ENCODE measurements around the gene PINK1. TPM values are rescaled to one million over a fixed set of nuclear protein-coding genes. Genes with fewer than 3 reads are reported as not detected.

PINK1 gene
- total and polyA plus RNA-seq, 4 donors: 37.5 to 45.4 (median 40.8) TPM

- no peak for TF ChIP-seq CTCF (IDR thresholded peaks at IDR 0.05; ENCODE audit: control extremely low read depth, extremely low read depth)
- H3K4me1 ChIP-seq (ENCODE audit: control insufficient read depth in 5 of 5, insufficient read depth in 5 of 5, low read length in 5 of 5): peaks cover 0 to under 1% (median 0%) of the 10 kb centered on the region in 5 donors
- 89 to 92% methylated on average over 1 of the region's 1 CpG for WGBS, 2 donors
- DNase-seq (no peak), ATAC-seq (ENCODE audit: insufficient read depth, low FRiP score) (no peak)
- no peaks in the 10 kb centered on the region for H3K9me3 ChIP-seq (ENCODE audit: control insufficient read depth in 4 of 4, insufficient read depth in 3 of 4, low read length in 3 of 4)
- no peak overlapping the region for H3K27ac ChIP-seq (ENCODE audit: low read depth in 1 of 2, low read length in 1 of 2)
- H3K36me3 ChIP-seq (ENCODE audit: control insufficient read depth in 4 of 4, insufficient read depth in 4 of 4, low read length in 4 of 4): no peaks in the 10 kb centered on the region
- no peaks in the 10 kb centered on the region for H3K27me3 ChIP-seq (ENCODE audit: control insufficient read depth in 3 of 3, insufficient read depth in 3 of 3, low read length in 2 of 3)
- H3K9ac ChIP-seq (ENCODE audit: insufficient read depth in 1 of 2, low read length in 2 of 2): no peak overlapping the region
- no peak overlapping the region for H3K4me3 ChIP-seq
These were observed 58.6 kb downstream of the PINK1 start for GRCh38 chr1:20691872-20692271.

GRCh38 chr1:20693623-20694022 lies 60.4 kb downstream of the PINK1 start:
- Histone ChIP-seq H3K9ac (ENCODE audit: insufficient read depth in 1 of 2, low read length in 2 of 2) (no peak overlapping the region), H3K4me3 (no peak overlapping the region), H3K27ac (ENCODE audit: low read depth in 1 of 2, low read length in 1 of 2) (no peak overlapping the region), H3K27me3 (ENCODE audit: control insufficient read depth in 3 of 3, insufficient read depth in 3 of 3, low read length in 2 of 3) (no peaks in the 10 kb centered on the region), H3K9me3 (ENCODE audit: control insufficient read depth in 4 of 4, insufficient read depth in 3 of 4, low read length in 3 of 4) (no peaks in the 10 kb centered on the region), H3K36me3 (ENCODE audit: control insufficient read depth in 4 of 4, insufficient read depth in 4 of 4, low read length in 4 of 4) (no peaks in the 10 kb centered on the region), H3K4me1 (ENCODE audit: control insufficient read depth in 5 of 5, insufficient read depth in 5 of 5, low read length in 5 of 5) (peaks cover 0 to 3% (median 0%) of the 10 kb centered on the region in 5 donors)
- TF ChIP-seq CTCF (IDR thresholded peaks at IDR 0.05; ENCODE audit: control extremely low read depth, extremely low read depth): no peak
- DNase-seq (no peak), ATAC-seq (ENCODE audit: insufficient read depth, low FRiP score) (no peak)
- 80 to 91% methylated on average over 2 of the region's 2 CpGs for WGBS, 2 donors

- Histone ChIP-seq H3K27me3 (ENCODE audit: control insufficient read depth in 3 of 3, insufficient read depth in 3 of 3, low read length in 2 of 3) (no peaks in the 10 kb centered on the region), H3K4me3 (no peak overlapping the region), H3K27ac (ENCODE audit: low read depth in 1 of 2, low read length in 1 of 2) (no peak overlapping the region), H3K9ac (ENCODE audit: insufficient read depth in 1 of 2, low read length in 2 of 2) (no peak overlapping the region), H3K36me3 (ENCODE audit: control insufficient read depth in 4 of 4, insufficient read depth in 4 of 4, low read length in 4 of 4) (no peaks in the 10 kb centered on the region), H3K4me1 (ENCODE audit: control insufficient read depth in 5 of 5, insufficient read depth in 5 of 5, low read length in 5 of 5) (peaks cover 0 to 3% (median 0%) of the 10 kb centered on the region in 5 donors), H3K9me3 (ENCODE audit: control insufficient read depth in 4 of 4, insufficient read depth in 3 of 4, low read length in 3 of 4) (no peaks in the 10 kb centered on the region)
- TF ChIP-seq CTCF (IDR thresholded peaks at IDR 0.05; ENCODE audit: control extremely low read depth, extremely low read depth): no peak
- DNase-seq (no peak), ATAC-seq (ENCODE audit: insufficient read depth, low FRiP score) (no peak)
- WGBS, 2 donors: 84 to 90% methylated on average over 10 of the region's 10 CpGs
These were observed 62.3 kb downstream of the PINK1 start for GRCh38 chr1:20695515-20695914.

Measured in lung (tissue), 12 donors.